Daoy (cell line): ENCODE data around the gene TAMALIN. TPM values are rescaled to one million over a fixed set of nuclear protein-coding genes. Genes with fewer than 3 reads are reported as not detected.
A peak's percentile ranks its signal among the peaks of the same experiment; 100 is the strongest.

Source experiments
- DNase-seq: peaks from one replicate; pipeline ENCODE4 v3.0.0-alpha.2; 2015; ENCODE audit warnings: low read depth
- total RNA-seq: library from RNA; depleted of rRNA; stranded (reverse); fragments of >200 nt; shearing (Covaris generic); gene quantifications from 2 replicates; pipeline ENCODE4 v1.2.3, GENCODE V29; 2014

Gene TAMALIN
- total RNA-seq, 1 experiment from 2014 or later: 1.1 TPM

DNA sequence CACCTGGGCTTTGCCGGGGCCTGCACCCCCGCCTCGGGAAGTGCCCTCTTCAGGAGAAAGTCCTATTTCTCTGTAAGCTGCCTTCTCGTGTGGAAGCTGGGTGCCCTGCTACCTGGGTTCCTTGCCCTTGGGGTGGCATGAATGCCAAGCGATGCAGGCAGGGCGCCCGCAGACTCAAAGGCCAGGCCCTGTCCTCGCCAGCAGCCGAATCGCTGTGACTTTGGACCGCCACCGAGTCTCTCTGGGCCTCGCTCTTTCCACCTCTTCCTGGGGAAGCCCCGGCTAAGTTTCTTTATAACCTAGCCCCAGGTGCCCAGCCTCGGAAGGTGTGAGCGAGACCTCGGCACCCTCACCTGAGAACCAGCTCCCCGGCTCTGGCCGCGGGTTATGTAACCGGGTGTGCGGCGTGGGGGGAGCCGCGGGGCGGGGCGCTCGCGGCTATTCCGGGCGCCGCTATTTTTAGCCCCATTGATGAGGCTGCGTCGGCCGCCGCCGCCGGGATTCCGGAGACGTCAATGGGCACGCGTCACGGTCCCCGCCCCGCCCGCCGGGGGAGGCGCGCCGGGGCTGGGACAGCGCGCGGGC is 29.9 kb downstream of the TAMALIN start:
- peak; percentile 72 for DNase-seq

DNA sequence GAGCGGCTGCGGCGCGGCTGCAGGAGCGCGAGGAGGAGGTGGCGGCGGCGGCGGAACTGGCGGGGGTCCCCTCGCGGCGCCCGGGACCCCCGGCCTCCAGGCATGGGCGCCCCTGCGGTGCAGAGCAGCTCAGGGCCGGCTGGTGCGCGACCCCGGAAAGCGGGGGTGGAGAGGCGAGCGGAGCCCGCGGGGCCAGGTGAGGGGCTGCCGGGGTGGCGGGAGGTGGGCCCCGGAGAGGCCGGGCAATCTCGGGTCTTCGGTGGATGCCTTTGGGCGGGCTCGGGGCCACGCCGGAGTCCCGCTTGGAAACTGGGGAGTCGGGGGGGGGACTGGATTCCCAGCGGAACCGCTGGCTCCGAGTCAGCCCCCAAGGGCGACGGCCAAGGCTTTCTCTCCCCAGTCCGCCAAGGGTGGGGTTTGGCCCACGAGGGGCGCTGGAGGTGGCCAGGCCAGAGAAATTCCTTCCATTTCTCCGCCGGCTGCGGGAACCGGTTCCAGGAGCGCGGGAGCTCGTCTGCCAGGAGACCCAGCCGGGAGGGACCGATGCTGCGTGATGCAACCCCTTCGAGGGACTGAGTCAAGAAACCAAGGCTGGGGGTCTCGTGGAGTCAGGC is 30.6 kb downstream of the TAMALIN start:
- peak; percentile 45 for DNase-seq

DNA sequence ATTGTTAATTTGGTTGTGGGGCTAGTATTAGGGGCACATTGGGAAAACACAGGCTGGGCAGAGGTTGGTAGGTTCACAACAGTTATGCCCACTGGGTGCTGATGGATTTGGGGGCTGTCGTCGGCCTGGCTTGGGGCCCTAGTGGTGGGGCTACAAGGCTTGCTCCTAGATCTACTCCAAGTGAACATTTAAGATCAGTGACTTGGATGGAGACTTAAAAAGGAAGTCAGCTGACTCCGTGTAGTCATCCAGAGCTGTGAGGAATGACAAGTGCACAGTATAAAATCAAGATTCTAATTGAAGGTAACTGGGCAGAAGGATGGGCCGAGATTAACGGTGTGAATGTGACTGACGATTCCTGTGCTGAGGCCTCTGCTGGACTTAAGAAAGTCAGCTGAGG is 31.7 kb downstream of the TAMALIN start:
- no peak for DNase-seq

GRCh38 chr12:52041035-52041434 is 34.3 kb downstream of the TAMALIN start:
- no peak for DNase-seq

DNA sequence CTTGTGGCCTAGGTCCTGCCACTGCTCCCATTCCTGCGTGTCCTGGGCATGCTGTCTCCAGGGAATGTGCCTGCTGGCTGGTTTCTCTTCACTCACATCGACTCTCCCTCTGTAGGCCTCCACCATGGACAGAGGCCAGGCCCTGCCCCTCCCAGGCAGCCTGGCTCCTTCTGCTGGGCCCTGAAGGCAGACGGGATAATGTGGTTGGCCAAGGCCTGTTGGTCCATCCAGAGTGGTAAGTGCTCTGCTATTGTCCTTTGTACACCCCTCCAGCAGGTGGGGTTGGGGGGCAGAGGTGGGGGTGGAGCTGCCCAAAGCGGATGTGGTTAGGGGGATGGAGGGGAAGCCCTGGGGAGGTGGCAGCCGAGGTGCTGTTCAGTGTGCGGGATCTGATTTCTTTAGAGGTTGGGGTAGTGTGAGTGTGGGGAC is 35.0 kb downstream of the TAMALIN start:
- peak; percentile 43 for DNase-seq

DNA sequence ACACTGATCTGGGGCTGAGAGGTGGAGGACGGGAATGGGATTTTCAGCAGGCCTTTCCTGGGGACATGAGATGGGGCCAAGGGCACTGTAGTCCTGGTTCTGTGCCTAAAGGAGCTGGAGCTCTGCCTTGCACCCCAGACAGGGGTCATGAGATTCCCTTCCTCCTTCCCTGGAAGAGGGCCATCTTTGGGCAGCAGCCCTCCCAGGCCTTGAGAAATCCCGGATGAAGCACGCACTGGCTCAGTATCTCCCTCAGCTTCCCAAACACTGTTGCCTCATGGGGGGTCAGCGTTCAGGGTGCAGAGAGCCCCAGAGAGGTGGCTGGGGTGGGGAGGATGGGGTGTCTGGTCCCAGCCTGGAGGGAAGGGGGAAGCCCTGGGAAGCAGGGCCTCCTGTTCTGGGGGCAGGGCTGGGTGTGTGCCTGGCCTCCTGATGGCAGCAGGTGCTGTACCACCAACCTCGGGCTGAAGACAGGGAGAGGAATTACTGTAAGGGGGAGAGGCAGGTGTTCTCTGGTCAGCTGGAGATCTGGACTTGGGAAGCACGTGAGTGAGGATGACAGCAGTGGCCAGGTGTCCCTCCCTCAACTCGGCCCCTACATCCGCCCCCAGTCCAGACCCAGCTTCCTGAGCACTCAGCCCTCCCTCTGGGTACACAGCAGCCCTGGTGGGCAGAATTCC is 36.1 kb downstream of the TAMALIN start:
- DNase-seq: no peak

- DNase-seq: no peak
These were observed 36.9 kb downstream of the TAMALIN start for GRCh38 chr12:52043386-52044212.

- DNase-seq: peak; percentile 47
These were observed 37.7 kb downstream of the TAMALIN start for GRCh38 chr12:52044292-52044983.

- DNase-seq: no peak
These were observed 39.1 kb downstream of the TAMALIN start for GRCh38 chr12:52045794-52046199.

GRCh38 chr12:52046859-52047258 is 40.1 kb downstream of the TAMALIN start:
- DNase-seq: no peak

DNA sequence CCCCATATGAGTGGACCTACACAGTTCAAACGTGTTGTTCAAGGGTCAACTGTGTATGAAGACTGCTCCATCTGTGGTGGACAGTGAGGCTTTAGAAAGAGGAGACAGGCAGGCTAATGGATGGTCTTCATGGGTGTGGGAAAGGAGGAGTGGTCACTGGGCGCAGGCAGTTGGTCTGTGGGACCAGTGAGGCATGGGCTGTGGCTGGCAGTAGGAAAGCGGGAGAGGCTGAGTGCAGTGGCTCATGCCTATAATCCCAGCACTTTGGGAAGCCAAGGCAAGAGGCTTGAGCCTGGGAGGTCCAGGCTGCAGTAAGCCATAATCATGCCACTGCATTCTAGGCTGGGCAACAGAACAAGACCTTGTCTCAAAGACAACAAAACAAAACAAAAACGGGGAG is 42.5 kb downstream of the TAMALIN start:
- no peak for DNase-seq

DNA sequence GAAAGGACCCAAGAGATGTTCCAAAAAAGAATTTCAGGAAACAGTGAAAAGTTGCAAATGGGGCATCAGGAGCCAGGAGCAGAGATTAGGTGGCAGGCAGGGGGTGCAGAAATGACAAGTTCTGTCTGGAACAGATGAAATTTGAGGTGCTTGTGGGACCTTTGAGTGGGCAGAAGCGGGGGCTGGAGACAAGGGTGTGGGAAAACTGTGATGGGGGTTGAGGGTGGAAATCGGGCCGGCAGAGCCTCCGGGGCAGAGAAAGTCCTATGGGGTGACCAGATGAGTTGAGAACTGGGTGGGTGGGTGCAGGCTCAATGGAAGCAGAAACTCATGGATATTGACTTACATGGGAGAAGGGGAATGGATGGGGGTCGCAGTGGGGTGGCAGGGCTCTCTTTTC is 42.9 kb downstream of the TAMALIN start:
- no peak for DNase-seq

GRCh38 chr12:52050116-52050757 is 43.5 kb downstream of the TAMALIN start:
- DNase-seq: no peak

DNA sequence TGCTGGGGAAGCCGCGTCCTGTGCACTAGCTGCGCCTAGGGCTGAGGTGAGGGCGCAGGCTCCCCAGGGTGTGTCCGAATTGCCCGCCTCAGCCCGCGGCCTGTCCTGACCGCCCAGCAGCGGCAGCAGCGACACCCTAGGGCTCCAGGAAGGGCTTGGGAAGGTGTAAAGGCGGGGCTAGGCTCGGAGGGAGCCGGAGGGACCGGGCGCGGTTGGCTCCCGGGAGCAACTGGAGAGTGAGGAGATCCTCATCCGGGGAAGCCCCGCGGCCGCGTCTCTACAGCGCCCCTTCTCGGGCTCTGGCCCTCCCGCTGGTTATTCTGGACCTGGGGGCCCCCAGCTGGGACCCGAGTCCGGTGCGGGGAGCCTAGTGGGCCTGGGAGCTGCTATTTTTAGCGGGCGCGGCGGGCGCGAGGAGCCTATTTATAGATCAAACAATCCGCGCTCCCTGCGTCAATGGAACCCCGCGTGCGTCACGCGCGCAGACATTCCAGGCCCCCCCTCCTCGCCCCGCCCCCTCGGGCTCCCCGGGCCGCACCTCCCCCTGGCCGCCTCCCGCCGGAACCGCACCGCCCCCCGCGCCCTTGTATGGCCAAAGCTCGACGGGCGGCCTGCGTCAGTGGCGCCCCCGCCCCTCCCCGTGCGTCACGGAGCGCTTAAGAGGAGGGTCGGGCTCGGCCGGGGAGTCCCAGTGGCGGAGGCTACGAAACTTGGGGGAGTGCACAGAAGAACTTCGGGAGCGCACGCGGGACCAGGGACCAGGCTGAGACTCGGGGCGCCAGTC is 44.2 kb downstream of the TAMALIN start, which contains the start of gene NR4A1:
Gene NR4A1, plus strand, starts transcription at position 685 of the 784 bp plus-strand sequence. CDS start 2,887 bp downstream, outside the sequence.
- DNase-seq: peak; percentile 96

DNA sequence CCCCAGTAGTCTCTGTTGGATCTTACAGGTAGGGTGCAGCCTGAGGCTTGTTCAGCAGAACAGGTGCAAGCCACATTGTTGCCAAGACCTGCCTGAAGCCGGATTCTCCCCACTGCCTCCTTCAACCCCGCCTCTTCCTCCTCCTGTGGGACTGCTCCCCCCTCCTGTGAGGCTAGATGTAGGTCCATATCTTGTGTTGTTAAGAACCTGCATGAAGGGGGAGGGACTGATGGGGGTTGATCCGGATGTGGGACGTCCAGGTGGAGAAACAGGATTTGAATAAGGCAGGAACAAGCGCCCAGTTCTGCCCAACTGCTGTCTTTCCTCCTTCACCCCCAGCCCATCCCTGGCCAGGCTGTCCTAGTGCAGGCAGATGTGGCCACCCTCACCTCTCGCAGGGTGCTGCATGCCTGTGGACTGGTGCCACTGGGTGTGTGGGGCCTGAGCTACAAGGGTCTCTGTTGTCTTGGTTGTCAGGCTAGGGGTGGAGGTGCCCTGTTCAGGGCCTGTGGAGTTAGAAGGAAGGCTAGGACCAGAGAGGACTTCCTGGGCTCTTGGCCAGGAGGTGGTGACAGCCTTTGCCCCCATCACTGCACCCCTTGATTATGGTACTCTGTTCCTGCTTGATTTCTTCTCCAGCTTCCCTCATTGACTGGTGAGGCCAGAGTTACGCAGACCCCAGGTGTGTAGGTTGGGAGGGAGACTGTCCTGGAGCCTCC is 45.9 kb downstream of the TAMALIN start:
- no peak for DNase-seq

GRCh38 chr12:52053536-52054209 is 46.9 kb downstream of the TAMALIN start:
- no peak for DNase-seq

DNA sequence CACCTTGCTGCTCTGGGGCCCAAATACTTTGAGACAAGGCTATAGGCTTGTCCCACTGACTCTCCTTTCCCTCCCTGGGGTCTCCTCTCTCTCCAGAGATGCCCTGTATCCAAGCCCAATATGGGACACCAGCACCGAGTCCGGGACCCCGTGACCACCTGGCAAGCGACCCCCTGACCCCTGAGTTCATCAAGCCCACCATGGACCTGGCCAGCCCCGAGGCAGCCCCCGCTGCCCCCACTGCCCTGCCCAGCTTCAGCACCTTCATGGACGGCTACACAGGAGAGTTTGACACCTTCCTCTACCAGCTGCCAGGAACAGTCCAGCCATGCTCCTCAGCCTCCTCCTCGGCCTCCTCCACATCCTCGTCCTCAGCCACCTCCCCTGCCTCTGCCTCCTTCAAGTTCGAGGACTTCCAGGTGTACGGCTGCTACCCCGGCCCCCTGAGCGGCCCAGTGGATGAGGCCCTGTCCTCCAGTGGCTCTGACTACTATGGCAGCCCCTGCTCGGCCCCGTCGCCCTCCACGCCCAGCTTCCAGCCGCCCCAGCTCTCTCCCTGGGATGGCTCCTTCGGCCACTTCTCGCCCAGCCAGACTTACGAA is 47.6 kb downstream of the TAMALIN start:
- DNase-seq: no peak
